Vagina (tissue), 2 donors: ENCODE measurements around the gene OTOP1.
"Not testable (repeated sequence)": the region's sequence is repeated elsewhere in the genome, so short reads cannot be mapped to it uniquely, and the experiment has no call there.

Experiments used
- CTCF ChIP-seq, 3 experiments: fragments of 450-650 bp in 2 of 3; fragments of 200-600 bp in 1 of 3; sonication (generic) in 1 of 3; IDR thresholded peaks; one replicate each; pipeline ENCODE4 v1.5.1; 2017 to 2019; ENCODE audit warnings: antibody characterized with exemption in 3 of 3, mild to moderate bottlenecking in 2 of 3, moderate library complexity in 2 of 3
- POLR2A ChIP-seq, 2 donors: fragments of 450-650 bp; IDR thresholded peaks; one replicate each; pipeline ENCODE4 v1.6.1; 2017; ENCODE audit warnings: antibody characterized with exemption in 2 of 2, mild to moderate bottlenecking in 2 of 2, moderate library complexity in 2 of 2
- POLR2AphosphoS5 ChIP-seq, 2 donors: sonication (generic); formaldehyde crosslinking; IDR thresholded peaks; one replicate each; pipeline ENCODE4 v1.9.0; 2017; ENCODE audit warnings: antibody characterized with exemption in 2 of 2, mild to moderate bottlenecking in 2 of 2, low read depth in 1 of 2; ENCODE audit not compliant: insufficient read depth in 1 of 2

GRCh38 chr4:4188557-4188956, 38.2 kb downstream of the OTOP1 start:
- not testable (repeated sequence) for TF ChIP-seq POLR2A (IDR thresholded peaks at IDR 0.05); CTCF (IDR thresholded peaks at IDR 0.05); POLR2AphosphoS5 (IDR thresholded peaks at IDR 0.05; ENCODE audit: insufficient read depth in 1 of 2, low read depth in 1 of 2)
